Superior temporal gyrus (tissue), 1 donor: ENCODE data around the gene TTC39C.
"Not testable (repeated sequence)": the region's sequence is repeated elsewhere in the genome, so short reads cannot be mapped to it uniquely, and the experiment has no call there.

Experiments used
- DNase-seq: peaks from one replicate; pipeline ENCODE4 v3.0.0-alpha.2; 2016; ENCODE audit errors: extremely low spot score

Gene TTC39C

DNA sequence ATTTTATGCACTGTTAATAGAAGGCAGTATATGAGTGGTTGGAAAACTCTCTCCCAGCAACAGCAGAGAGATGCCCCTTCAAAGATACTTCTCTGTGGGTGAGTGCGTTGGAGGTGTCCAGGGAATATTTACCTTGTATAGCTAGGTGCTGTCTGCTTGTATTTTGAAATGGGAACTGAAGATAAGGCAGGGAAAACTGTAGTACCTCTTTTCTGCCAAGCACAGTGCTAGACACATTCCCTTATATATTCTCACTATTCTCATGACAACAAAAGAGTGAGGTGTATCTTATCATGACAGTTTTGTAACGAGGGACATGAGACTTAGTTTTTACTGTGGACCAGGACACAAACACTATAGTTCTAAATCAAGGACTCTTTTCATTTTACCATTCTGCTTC lies 2.1 kb downstream of the TTC39C start:
- DNase-seq: peak; percentile 26

DNA sequence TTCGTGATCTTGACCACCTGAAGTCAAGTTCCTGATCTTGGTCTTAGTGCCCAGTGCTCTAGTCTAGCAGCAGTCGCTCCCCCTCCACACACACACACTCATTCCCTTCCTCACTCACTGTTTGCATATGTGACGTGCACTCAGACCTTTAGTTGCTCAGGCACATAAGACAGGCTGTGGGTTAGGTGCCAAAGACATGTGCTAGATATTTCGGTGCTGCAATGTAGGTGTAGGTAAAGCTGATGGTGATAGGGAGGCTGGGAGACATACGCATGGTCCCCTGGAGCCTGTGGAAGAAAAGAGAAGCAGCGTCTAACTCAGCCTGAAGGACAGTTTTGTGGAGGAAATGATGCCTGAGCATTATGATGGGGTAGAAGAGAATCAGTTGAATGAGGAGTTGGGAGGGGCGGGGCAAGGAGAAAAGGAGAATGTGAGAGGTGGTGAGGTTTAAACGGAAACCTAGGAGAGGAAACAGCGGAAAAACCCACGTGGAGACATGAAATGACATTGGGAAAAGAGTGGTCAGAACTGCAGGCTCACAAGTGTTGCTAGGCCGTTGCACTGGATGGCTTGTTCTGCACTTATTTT lies 3.8 kb downstream of the TTC39C start:
- DNase-seq: no peak

DNA sequence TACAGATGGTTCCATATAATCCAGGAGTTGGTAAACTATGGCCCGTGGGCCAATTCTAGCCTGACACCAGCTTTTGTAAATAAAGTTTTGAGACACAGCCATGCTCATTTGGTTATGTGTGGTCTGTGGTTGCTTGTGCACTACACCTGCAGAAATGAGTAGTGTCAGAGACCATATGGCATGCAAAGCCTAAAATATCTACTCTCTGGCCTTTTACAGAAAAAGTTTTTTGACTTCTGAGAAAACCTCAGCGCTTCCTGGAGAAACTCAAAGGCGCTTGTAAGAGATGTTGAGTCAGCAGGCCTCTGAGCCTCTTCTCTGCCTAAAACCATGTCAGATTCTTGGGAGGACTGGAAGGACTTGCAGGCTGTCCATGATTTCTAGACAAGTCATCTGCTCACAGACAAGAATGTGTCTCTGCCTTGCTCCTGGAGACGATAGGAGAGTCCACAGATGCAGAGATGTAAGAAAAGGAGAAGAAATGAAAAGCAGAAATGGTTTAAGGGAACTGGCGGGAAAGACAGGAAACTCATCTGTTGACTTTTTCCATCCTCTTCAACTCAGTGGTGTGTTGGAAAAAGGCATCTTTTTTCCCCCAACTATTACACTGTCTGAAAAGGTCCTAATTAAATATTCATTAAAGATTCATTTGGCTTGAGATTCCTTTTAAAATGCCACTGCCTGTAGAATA lies 5.2 kb downstream of the TTC39C start:
- DNase-seq: no peak

GRCh38 chr18:24021505-24021904 lies 7.0 kb downstream of the TTC39C start:
- no peak for DNase-seq

DNA sequence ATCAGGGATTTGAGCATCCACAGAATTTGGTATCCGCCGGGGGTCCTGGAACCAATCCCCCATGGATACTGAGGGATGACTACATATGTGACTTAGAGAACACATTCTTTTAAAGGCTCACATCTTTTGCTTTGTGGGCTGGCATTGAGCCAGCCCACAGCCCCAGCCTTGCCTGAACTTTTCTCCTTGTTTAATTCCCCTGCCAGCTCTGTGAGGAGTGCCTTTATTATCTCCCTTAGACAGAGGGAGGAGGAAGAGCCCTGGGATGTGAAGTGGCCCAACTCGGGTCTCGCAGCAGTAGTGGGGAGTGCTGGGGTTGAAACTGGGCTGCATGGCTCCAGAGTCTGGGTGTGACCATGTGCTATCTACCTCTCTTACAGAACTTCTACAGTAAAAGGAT lies 7.6 kb downstream of the TTC39C start:
- DNase-seq: no peak

GRCh38 chr18:24023185-24023814 lies 8.7 kb downstream of the TTC39C start:
- no peak for DNase-seq

- no peak for DNase-seq
These were observed 9.9 kb downstream of the TTC39C start for GRCh38 chr18:24024425-24024824.

DNA sequence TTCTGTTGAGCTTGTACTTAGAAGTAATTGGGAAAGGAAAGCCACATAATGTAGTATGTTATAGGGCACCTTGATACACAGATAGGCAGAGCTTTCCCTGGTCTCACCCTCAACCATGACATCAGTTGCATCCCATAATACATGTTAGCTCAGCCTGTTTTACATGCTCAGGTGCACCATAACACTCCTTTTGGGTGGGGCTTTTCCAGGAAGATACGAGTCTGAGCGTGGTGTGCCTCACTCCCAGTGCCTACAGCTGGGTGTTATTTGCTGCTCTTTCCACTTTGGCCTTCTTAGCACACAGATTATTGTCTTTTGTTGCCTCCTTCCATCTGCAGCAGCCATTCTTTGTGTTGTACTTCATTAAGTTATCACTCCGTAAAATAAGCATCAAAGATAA lies 11.9 kb downstream of the TTC39C start:
- no peak for DNase-seq

GRCh38 chr18:24027156-24027827 lies 12.7 kb downstream of the TTC39C start:
- DNase-seq: no peak

- not testable (repeated sequence) for DNase-seq
These were observed 14.4 kb downstream of the TTC39C start for GRCh38 chr18:24028946-24029345.

DNA sequence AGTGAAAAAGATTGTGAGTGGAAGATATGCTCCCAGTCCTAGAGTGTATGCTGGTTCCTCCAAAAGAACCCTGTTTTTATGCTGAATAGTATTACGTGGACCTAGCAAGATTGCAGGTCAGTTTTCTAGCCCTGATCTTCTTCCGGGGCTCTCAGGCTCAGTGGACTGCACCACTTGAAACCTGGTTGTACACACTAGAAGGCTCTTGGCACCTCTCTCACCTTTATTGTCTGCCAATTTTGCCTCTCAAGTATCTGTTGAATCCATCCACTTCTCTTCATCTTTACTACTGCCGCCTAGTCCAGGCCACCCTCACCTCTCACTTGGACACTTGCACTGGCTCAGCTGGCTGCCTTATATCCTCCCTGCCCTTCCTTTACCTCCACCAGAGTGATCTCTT lies 16.8 kb downstream of the TTC39C start:
- DNase-seq: no peak

- no peak for DNase-seq
These were observed 17.4 kb downstream of the TTC39C start for GRCh38 chr18:24031916-24032315.

DNA sequence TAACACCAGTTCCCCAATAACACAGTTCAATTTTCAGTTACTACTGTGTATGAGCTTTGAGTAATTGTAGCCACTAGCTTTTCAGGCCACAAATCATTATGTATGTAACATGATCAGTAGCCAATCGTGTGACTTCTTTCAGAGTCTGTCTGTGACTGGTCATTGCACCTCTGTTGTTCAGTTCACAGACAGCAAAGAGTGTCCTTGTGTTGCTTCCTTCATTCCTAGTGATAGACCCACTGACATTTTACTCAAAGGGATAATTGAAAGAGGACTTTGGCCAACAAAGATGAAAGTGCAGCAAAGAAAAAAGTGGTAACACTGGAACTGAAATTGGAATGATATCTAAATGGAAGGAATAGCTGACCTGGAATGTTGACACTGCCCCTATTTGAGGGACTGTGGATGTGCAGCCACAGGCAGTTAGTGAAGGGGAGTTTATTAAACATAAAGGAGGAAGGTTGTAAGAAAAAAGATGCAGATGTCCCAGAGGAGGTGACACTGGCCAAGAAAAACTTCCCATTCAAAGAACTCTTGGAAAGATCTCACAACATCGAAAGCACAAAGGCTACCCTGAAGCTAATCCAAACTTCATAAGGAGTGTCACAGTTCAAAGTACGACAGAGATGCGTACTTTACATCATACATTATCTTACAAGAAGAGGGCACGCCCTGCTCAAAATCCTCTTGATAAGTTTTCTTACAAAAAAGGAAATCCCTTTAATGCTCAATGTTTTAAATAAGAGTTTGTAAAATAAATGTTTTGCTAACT lies 19.3 kb downstream of the TTC39C start:
- DNase-seq: no peak

DNA sequence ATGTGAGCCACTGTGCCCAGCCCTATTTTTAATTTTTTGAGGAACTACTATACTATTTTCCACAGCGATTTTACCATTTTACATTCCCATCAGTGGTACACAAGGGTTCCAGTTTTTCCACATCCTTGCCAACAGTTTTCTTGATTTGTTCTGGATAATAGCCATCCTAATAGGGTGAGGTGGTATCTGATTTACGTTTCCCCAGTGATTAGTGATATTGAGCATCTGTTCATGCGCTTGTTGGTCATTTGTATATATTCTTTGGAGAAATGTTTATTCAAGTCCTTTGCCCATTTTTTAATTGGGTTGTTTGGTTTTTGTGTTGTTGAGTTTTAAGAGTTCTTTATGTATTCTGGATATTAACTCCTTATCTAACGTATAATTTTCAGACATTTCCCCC lies 20.8 kb downstream of the TTC39C start:
- DNase-seq: no peak

- DNase-seq: no peak
These were observed 25.1 kb downstream of the TTC39C start for GRCh38 chr18:24039671-24040070.

DNA sequence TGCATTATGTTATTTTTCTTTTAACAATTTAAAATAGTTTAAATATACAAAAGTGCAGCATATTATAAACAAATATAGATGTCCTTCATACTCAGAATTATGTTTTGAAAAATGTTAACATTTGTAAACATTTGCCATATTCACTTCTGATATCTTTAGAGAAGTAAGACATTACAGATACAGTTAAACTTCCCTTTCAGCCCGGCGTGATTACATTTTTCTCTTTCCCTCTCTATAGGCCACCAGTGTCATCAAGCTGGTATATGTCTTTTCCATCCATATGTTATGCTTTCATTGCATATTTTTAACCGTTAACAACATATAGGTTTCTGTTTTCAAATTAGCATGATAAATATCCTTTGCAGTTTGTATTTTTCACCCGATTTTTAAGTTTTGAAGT lies 27.1 kb downstream of the TTC39C start:
- no peak for DNase-seq

DNA sequence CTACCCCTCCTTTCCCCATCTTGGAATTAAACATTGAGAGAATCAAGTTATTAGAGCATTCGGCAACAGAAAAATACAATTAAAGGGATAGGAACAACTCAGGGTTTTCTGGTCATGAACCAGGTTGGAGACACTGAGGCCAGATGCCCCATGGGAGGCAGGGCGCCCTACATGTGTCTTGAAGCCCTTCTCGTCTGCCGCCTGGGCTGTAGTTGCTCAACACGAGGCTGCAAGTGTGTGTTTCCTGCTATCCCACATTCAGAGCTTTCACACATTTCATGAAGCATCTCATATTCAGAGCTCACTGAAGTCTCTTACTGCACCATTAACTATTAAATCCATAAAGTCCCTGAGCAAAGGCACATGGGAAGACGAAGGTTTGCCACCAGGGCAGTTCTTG lies 28.8 kb downstream of the TTC39C start:
- no peak for DNase-seq

GRCh38 chr18:24048261-24048660 lies 33.7 kb downstream of the TTC39C start:
- DNase-seq: no peak

- DNase-seq: no peak
These were observed 34.6 kb downstream of the TTC39C start for GRCh38 chr18:24049142-24049541.

DNA sequence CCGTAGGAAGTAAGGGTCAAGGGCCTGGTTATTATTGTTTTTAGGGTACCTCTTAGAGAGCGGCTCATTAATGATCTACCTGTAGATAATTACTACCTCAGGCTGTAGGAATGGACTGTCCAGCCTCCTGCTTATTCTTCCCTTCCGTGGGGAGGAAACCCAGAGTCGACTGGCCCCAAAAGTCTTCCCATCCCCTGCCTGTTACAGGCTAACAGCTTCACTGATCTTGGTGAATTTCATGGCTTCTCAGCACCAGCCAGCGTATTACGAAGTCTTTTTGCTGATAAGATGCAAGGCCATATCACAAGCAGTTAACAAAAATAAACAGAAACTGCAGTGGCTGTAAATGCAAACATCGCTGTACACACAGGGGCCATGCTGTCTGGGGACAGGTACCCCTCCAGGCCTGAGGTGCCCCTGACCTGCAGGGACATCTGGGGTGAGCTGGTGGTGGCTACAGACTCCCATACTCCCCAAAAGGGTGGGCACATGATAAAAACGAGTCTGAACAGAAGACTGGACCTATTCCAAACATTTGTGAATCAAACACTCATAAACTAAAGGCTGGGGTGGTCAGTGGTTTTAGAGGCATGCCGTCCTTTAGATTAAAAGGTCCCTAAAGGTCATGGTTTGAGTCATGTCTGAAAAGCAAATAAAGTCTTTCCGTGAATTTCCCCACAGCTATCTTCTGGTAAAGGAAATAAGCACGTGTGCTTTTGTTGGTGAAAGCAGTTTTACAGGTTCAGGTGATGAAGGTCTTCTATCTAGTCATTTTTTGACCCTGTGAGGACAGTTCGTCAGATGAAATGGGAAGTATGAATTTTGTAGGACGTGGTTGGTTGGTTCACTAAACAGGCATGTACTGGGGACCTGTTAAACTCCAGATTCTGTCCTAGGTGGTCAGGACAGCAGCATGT lies 36.7 kb downstream of the TTC39C start:
- no peak for DNase-seq

DNA sequence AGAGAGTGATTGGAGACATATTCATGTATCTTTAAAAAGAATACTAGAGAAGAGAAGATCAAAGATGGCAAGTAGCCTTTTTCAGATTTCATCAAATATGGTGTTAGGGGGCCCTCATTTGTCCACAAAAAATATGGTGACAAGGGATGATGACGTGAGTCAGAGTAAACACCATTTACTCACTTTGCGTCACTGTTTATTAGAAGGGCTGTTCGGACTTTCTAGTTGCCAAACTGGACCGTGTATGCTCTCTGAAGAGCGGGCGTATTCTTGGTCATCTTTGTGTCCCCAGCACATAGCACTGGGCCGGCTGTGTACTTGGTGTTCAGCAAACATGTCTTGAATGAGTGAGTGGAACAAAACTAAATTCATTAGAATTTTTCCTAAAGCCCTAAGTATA lies 37.5 kb downstream of the TTC39C start:
- DNase-seq: no peak
